ENCODE measurements around the gene CXCL13. TPM values are rescaled to one million over a fixed set of nuclear protein-coding genes. Genes with fewer than 3 reads are reported as not detected.

CXCL13 gene
- polyA plus RNA-seq, 1 of the 3 experiments (the other 2 are of a cell fraction) = not detected

DNA sequence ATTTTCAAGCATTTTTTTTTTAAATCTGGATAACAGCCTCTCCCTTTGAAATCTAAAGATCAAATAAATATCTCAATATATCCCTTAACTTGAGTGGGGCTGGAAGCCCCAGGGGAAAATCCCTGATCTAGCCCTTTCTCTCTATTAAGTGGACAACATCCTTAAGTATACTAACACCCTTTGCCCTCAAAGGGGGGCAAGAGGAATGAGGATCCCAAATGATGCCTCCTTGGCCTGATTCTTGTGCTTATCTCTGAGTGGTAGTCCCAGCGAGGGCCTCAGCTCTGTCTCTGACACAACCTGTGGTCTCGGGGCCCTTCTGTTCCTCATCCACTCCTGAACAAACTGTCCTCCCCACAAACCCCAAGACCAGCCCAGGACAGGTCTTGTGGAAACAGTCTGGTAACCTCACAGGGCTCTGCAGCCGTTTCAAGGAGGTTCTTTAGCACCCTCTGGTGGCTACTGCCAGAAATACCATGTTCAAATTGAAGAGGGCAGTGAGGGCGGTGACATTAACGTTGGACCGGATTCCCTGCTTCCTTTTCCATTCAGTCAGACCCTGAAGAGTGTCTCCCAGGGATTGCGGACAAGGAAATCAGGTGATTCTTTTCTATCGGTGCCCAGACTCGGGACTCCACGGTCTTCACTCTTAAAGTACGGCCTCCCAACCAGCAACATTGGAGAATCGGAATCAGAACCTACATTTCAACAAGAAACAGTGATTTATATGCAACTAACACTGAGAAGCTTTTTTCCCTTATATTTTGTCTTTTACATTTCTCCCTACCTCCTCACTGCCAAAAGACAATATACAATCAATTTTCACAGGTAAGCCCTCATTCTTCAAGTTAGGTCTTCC lies 13.0 kb downstream of the CXCL13 start:
- Histone ChIP-seq H3K9me3 (no peaks in the 10 kb centered on the region), H3K27ac (ENCODE audit: low read depth in 2 of 2, low read length in 1 of 2) (no peak overlapping the region), H3F3A (replicated peaks; ENCODE audit: insufficient read depth) (peaks cover 5% of the 10 kb centered on the region), H3K4me1 (ENCODE audit: control insufficient read depth in 1 of 2, insufficient read depth in 2 of 2, low read depth in 1 of 2, low read length in 1 of 2) (no peaks in the 10 kb centered on the region), H3K79me2 (ENCODE audit: insufficient read depth) (no peaks in the 10 kb centered on the region), H3K9ac (no peak overlapping the region), H3K27me3 (ENCODE audit: insufficient read depth) (peaks cover 26% of the 10 kb centered on the region; the same call in 1 of the 2 replicates), H3K4me2 (no peak overlapping the region), H3K36me3 (replicated peaks in 1 of 2; ENCODE audit: control insufficient read depth in 1 of 2, insufficient read depth in 2 of 2, low read length in 1 of 2) (no peaks in the 10 kb centered on the region), H2AFZ (ENCODE audit: low read depth) (no peak overlapping the region), H3K9me2 (no peaks in the 10 kb centered on the region), H3K4me3 (ENCODE audit: low read depth in 2 of 2, low read length in 1 of 2) (no peak overlapping the region; a peak in 1 of 4 replicates), H4K20me1 (ENCODE audit: insufficient read depth) (no peaks in the 10 kb centered on the region)
- DNase-seq = peak; percentile 68
- no peak for TF ChIP-seq RFX5 (IDR thresholded peaks at IDR 0.05; ENCODE audit: low read length)
- TF ChIP-seq CHD2 (IDR thresholded peaks at IDR 0.05; ENCODE audit: low read length, partially characterized antibody) = no peak
- TF ChIP-seq, protein P1, sequence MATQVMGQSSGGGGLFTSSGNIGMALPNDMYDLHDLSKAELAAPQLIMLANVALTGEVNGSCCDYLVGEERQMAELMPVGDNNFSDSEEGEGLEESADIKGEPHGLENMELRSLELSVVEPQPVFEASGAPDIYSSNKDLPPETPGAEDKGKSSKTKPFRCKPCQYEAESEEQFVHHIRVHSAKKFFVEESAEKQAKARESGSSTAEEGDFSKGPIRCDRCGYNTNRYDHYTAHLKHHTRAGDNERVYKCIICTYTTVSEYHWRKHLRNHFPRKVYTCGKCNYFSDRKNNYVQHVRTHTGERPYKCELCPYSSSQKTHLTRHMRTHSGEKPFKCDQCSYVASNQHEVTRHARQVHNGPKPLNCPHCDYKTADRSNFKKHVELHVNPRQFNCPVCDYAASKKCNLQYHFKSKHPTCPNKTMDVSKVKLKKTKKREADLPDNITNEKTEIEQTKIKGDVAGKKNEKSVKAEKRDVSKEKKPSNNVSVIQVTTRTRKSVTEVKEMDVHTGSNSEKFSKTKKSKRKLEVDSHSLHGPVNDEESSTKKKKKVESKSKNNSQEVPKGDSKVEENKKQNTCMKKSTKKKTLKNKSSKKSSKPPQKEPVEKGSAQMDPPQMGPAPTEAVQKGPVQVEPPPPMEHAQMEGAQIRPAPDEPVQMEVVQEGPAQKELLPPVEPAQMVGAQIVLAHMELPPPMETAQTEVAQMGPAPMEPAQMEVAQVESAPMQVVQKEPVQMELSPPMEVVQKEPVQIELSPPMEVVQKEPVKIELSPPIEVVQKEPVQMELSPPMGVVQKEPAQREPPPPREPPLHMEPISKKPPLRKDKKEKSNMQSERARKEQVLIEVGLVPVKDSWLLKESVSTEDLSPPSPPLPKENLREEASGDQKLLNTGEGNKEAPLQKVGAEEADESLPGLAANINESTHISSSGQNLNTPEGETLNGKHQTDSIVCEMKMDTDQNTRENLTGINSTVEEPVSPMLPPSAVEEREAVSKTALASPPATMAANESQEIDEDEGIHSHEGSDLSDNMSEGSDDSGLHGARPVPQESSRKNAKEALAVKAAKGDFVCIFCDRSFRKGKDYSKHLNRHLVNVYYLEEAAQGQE (IDR thresholded peaks at IDR 0.05; ENCODE audit: low read depth, low read length) = no peak
- TF ChIP-seq RAD21 (IDR thresholded peaks at IDR 0.05; ENCODE audit: low read length) = peak; percentile 72
- TF ChIP-seq, protein P2, sequence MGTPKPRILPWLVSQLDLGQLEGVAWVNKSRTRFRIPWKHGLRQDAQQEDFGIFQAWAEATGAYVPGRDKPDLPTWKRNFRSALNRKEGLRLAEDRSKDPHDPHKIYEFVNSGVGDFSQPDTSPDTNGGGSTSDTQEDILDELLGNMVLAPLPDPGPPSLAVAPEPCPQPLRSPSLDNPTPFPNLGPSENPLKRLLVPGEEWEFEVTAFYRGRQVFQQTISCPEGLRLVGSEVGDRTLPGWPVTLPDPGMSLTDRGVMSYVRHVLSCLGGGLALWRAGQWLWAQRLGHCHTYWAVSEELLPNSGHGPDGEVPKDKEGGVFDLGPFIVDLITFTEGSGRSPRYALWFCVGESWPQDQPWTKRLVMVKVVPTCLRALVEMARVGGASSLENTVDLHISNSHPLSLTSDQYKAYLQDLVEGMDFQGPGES (IDR thresholded peaks at IDR 0.05; ENCODE audit: low read depth, low read length) = no peak
- peak; percentile 76 for TF ChIP-seq SMC3 (IDR thresholded peaks at IDR 0.05; ENCODE audit: low read depth, low read length)
- TF ChIP-seq GATA2 (CRISPR knock-in tag; IDR thresholded peaks at IDR 0.05) = no peak
- TF ChIP-seq JUND (IDR thresholded peaks at IDR 0.05) = no peak
- TF ChIP-seq TAF1 (IDR thresholded peaks at IDR 0.05; ENCODE audit: borderline replicate concordance, low read depth, low read length) = no peak
- no peak for TF ChIP-seq RCOR1 (IDR thresholded peaks at IDR 0.05; ENCODE audit: low read length)
- TF ChIP-seq FOXJ3 (CRISPR knock-in tag; IDR thresholded peaks at IDR 0.05) = no peak
- no peak for TF ChIP-seq NRF1 (IDR thresholded peaks at IDR 0.05; ENCODE audit: low read depth, low read length)
- TF ChIP-seq, protein P3, sequence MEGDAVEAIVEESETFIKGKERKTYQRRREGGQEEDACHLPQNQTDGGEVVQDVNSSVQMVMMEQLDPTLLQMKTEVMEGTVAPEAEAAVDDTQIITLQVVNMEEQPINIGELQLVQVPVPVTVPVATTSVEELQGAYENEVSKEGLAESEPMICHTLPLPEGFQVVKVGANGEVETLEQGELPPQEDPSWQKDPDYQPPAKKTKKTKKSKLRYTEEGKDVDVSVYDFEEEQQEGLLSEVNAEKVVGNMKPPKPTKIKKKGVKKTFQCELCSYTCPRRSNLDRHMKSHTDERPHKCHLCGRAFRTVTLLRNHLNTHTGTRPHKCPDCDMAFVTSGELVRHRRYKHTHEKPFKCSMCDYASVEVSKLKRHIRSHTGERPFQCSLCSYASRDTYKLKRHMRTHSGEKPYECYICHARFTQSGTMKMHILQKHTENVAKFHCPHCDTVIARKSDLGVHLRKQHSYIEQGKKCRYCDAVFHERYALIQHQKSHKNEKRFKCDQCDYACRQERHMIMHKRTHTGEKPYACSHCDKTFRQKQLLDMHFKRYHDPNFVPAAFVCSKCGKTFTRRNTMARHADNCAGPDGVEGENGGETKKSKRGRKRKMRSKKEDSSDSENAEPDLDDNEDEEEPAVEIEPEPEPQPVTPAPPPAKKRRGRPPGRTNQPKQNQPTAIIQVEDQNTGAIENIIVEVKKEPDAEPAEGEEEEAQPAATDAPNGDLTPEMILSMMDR (IDR thresholded peaks at IDR 0.05) = peak; percentile 82
- TF ChIP-seq ELF1 (IDR thresholded peaks at IDR 0.05) = no peak
- WGBS (ENCODE audit: low lambda C conversion rate) = 16% methylated on average over 11 of the region's 12 CpGs
- POLR2A ChIA-PET = no interaction called here
- CTCF ChIA-PET = interaction anchor here (0.6 to 2.2 kb wide), 17 partner anchors 8 to 233 kb away, joined by 3 to 15 read pairs (median 3); partner anchors contain the start of gene CXCL13
